Sigmoid colon (tissue), 7 donors: ENCODE measurements around the gene PRKCZ. TPM values are rescaled to one million over a fixed set of nuclear protein-coding genes. Genes with fewer than 3 reads are reported as not detected.

Experiments
- DNase-seq: peaks from one replicate; pipeline ENCODE4 v3.0.0-alpha.2; 2019
- H3K27ac ChIP-seq, 4 donors: fragments of 200-600 bp; sonication (generic); one replicate each; pipeline ENCODE4 v1.5.1; 2016 to 2019; ENCODE audit warnings: mild to moderate bottlenecking in 1 of 4
- H3K27me3 ChIP-seq, 3 donors: fragments of 200-600 bp; sonication (generic); one replicate each; pipeline ENCODE4 v1.5.1; 2019; ENCODE audit warnings: mild to moderate bottlenecking in 1 of 3
- H3K36me3 ChIP-seq, 4 donors: fragments of 200-600 bp; sonication (generic); one replicate each; pipeline ENCODE4 v1.5.1; 2016 to 2019
- H3K4me1 ChIP-seq, 4 donors: fragments of 200-600 bp; sonication (generic); one replicate each; pipeline ENCODE4 v1.5.1; 2017 to 2019
- H3K4me3 ChIP-seq, 4 donors: fragments of 200-600 bp; sonication (generic); one replicate each; pipeline ENCODE4 v1.5.1; 2017 to 2019; ENCODE audit warnings: mild to moderate bottlenecking in 2 of 4, moderate library complexity in 1 of 4
- H3K9me3 ChIP-seq, 4 donors: fragments of 200-600 bp in 3 of 4; sonication (generic) in 3 of 4; one replicate each; pipeline versions ENCODE4 v1.5.1 to v1.6.1; 2013 to 2019
- EP300 ChIP-seq, 4 donors: sonication (generic); formaldehyde crosslinking; IDR thresholded peaks; one replicate each; pipeline ENCODE4 v1.6.1; 2017; ENCODE audit warnings: antibody characterized with exemption in 4 of 4
- POLR2A ChIP-seq, 2 donors: fragments of 450-650 bp; IDR thresholded peaks; one replicate each; pipeline ENCODE4 v1.6.1; 2016; ENCODE audit warnings: antibody characterized with exemption in 2 of 2, mild to moderate bottlenecking in 2 of 2, moderate library complexity in 2 of 2
- POLR2AphosphoS5 ChIP-seq, 4 donors: sonication (generic); formaldehyde crosslinking; IDR thresholded peaks; one replicate each; pipeline ENCODE4 v1.6.1; 2017; ENCODE audit warnings: antibody characterized with exemption in 4 of 4
- WGBS, 2 donors: extraction: QIAGEN DNeasy Blood & Tissue Kit; methylation state at CpG; one replicate each; pipeline ENCODE4 v1.1.7; 2013; 5-methylcytosine and 5-hydroxymethylcytosine counted together
- intact Hi-C: fragments of 100-400 bp; cut with DNase I; formaldehyde crosslinking; loops from one replicate; pipeline ENCODE4 v1.15.1; 2023
- polyA plus RNA-seq, 3 donors: library from polyadenylated mRNA; stranded (reverse); fragments of 200-250 nt; gene quantifications; one replicate each; pipeline ENCODE4 v1.2.3, GENCODE V29; 2013
- total RNA-seq, 4 donors: library from RNA; depleted of rRNA; stranded (reverse); fragments of >200 nt; gene quantifications; one replicate each; pipeline ENCODE4 v1.1.0, GENCODE V29; 2016
- TF ChIP-seq, protein P1 (sequence below), 4 experiments: fragments of 450-650 bp in 3 of 4; fragments of 200-600 bp in 1 of 4; IDR thresholded peaks; one replicate each; pipeline ENCODE4 v1.5.1; 2016 to 2019; ENCODE audit warnings: antibody characterized with exemption in 4 of 4, mild to moderate bottlenecking in 3 of 4, moderate library complexity in 2 of 4
- donor health status: healthy with polysubstance abuse.
- donor health status: Bipolar disorder and iron deficiency.
- donor health status: healthy.

Gene PRKCZ
- total and polyA plus RNA-seq, 7 donors, result 1.4 to 52.9 (median 4.8) TPM

DNA sequence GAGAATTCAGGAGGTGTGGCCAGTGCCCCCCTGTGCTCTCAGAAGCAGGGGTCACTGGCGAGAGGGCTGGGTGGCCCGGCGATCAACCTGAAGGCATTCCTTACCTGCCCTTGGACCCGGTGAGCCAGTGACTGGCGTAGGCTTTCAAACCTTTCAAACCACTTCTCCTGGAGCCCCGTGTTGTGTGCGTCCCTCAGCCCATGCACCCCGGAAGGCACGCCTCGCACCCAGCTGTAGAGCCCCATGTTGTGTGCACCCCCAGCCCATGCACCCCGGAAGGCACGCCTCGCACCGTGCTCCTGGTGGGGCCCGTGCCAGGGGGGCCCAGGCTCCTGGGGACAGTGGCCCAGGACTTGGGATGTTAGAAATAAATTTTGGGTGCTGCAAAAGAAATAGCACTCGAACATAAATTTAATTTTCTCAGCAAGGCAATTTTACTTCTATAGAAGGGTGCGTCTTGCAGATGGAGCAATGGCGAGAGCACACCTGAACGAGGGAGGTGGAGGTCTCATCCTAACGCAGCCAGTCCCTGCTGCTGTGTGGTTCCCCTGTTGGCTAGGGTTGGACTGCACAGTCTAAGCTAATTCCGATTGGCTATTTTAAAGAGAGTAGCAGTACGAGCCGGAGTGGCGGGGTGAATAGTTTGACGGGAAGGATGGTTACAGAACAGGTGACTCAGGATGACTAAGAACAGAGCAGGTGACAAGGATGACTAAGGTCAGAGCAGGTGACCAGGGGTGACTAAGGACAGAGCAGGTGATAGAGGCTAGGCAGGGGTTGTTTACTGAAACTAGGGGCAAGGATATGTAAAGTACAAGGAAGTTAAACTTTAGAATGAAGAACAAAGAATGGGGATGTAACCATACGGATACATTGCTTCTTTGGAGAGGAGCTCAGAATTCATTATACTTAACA lies 47.4 kb downstream of the PRKCZ start:
- Histone ChIP-seq H3K9me3 (peaks cover 0 to 4% (median 0%) of the 10 kb centered on the region in 4 donors), H3K4me3 (no peak overlapping the region), H3K4me1 (no peaks in the 10 kb centered on the region), H3K27ac (no peak overlapping the region), H3K27me3 (no peaks in the 10 kb centered on the region), H3K36me3 (no peaks in the 10 kb centered on the region)
- DNase-seq, result no peak
- intact Hi-C loops, result no loop called here
- TF ChIP-seq POLR2AphosphoS5 (IDR thresholded peaks at IDR 0.05) (no peak), EP300 (IDR thresholded peaks at IDR 0.05) (no peak), POLR2A (IDR thresholded peaks at IDR 0.05) (no peak)
- TF ChIP-seq, protein P1, sequence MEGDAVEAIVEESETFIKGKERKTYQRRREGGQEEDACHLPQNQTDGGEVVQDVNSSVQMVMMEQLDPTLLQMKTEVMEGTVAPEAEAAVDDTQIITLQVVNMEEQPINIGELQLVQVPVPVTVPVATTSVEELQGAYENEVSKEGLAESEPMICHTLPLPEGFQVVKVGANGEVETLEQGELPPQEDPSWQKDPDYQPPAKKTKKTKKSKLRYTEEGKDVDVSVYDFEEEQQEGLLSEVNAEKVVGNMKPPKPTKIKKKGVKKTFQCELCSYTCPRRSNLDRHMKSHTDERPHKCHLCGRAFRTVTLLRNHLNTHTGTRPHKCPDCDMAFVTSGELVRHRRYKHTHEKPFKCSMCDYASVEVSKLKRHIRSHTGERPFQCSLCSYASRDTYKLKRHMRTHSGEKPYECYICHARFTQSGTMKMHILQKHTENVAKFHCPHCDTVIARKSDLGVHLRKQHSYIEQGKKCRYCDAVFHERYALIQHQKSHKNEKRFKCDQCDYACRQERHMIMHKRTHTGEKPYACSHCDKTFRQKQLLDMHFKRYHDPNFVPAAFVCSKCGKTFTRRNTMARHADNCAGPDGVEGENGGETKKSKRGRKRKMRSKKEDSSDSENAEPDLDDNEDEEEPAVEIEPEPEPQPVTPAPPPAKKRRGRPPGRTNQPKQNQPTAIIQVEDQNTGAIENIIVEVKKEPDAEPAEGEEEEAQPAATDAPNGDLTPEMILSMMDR (IDR thresholded peaks at IDR 0.05), result no peak
- 94 to 97% methylated on average over 26 of the region's 26 CpGs for WGBS, 2 donors

DNA sequence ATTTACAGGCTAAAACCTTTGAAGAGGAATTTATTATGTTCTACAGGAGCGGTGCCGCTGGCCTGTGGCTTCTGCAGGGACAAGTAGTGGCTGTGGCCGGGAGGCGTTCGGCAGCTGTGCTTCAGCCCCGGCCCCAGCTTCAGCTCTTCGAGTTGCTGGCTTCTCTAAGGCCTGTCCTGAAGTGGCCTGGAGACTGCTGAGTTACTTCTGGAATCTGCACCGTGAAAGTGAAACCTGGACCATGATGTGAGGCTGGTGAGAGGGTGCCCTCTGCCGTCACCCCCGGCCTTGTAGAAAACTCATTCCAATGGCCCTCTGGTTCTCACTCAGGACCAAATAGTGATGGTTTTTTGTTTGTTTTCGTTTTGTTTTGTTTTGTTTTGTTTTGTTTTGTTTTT lies 48.1 kb downstream of the PRKCZ start:
- no peaks in the 10 kb centered on the region for H3K27me3 ChIP-seq
- H3K4me1 ChIP-seq, result no peaks in the 10 kb centered on the region
- H3K27ac ChIP-seq, result no peak overlapping the region
- no peak for TF ChIP-seq EP300 (IDR thresholded peaks at IDR 0.05)
- TF ChIP-seq POLR2A (IDR thresholded peaks at IDR 0.05), result no peak
- no peak for TF ChIP-seq POLR2AphosphoS5 (IDR thresholded peaks at IDR 0.05)
- TF ChIP-seq, protein P1 (IDR thresholded peaks at IDR 0.05), result no peak
- no peak overlapping the region for H3K4me3 ChIP-seq
- H3K36me3 ChIP-seq, result no peaks in the 10 kb centered on the region
- DNase-seq, result no peak
- H3K9me3 ChIP-seq, result peaks cover 0 to 4% (median 0%) of the 10 kb centered on the region in 4 donors
- WGBS, 2 donors, result 86 to 90% methylated on average over 11 of the region's 11 CpGs
- intact Hi-C loops, result no loop called here

DNA sequence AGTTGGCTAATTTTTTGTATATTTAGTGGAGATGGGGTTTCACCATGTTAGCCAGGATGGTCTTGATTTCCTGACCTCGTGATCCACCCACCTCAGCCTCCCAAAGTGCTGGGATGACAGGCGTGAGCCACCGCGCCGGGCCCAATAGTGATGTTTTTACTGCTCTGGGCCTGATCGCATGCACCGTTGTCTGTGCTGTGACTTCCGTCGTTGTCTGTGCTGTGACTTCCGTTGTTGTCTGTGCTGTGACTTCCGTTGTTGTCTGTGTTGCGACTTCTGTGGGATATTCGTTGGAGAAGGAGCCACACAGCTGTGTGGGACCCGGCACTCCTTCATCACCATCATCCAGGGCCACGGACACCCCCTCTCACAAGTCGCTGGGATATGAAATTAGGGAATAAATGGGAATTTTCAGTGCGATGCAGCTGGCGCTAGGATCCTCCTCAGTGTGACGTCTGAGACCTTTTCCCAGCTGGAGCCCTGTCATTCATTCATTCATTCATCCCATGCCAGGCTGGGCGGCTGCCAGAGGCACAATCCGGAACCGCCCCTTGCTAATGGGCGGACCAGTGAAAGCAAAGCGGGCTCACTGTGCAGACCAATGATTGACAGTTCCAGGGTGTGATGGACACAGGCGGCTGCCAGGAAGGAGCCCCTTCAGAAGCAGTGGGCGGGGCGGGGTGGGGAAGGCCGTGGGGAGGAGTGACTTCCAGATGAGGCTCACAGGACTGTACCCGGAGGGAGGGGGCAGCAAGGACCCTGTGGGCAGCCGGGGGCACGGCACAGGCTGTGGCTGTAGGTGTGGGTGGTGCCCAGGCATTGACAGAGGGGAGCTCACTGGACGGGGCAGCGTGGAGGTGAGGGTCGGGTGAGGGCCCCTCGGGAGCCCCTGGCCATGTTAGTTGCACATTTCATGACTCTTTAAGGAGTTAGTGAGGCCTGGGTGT lies 48.9 kb downstream of the PRKCZ start:
- no peak for TF ChIP-seq POLR2A (IDR thresholded peaks at IDR 0.05)
- H3K4me3 ChIP-seq, result no peak overlapping the region
- intact Hi-C loops, result no loop called here
- H3K27me3 ChIP-seq, result no peaks in the 10 kb centered on the region
- peaks cover 0 to 4% (median 0%) of the 10 kb centered on the region in 4 donors for H3K9me3 ChIP-seq
- WGBS, 2 donors, result 90 to 91% methylated on average over 35 of the region's 35 CpGs
- no peak overlapping the region for H3K27ac ChIP-seq
- no peaks in the 10 kb centered on the region for H3K4me1 ChIP-seq
- H3K36me3 ChIP-seq, result no peaks in the 10 kb centered on the region
- DNase-seq, result no peak

GRCh38 chr1:2099886-2100779 lies 49.9 kb downstream of the PRKCZ start:
- WGBS, 2 donors, result 87 to 93% methylated on average over 22 of the region's 22 CpGs
- Histone ChIP-seq H3K9me3 (peaks cover 0 to 4% (median 0%) of the 10 kb centered on the region in 4 donors), H3K27ac (no peak overlapping the region), H3K4me1 (no peaks in the 10 kb centered on the region), H3K4me3 (no peak overlapping the region), H3K36me3 (no peaks in the 10 kb centered on the region), H3K27me3 (no peaks in the 10 kb centered on the region)
- TF ChIP-seq, protein P1 (IDR thresholded peaks at IDR 0.05), result no peak
- TF ChIP-seq POLR2A (IDR thresholded peaks at IDR 0.05), result no peak
- TF ChIP-seq EP300 (IDR thresholded peaks at IDR 0.05), result no peak
- no peak for TF ChIP-seq POLR2AphosphoS5 (IDR thresholded peaks at IDR 0.05)
- intact Hi-C loops, result no loop called here
- DNase-seq, result no peak
